Epithelial cell of proximal tubule (primary cell): ENCODE results near the gene RAB43. TPM values are rescaled to one million over a fixed set of nuclear protein-coding genes. Genes with fewer than 3 reads are reported as not detected.
A peak's percentile ranks its signal among the peaks of the same experiment; 100 is the strongest.

Source experiments
- DNase-seq: peaks from one replicate; pipeline ENCODE4 v3.0.0-alpha.2; 2011; ENCODE audit warnings: low read depth
- H3K4me3 ChIP-seq: 2 replicates; pipeline ENCODE4 v1.5.1; 2011; ENCODE audit warnings: low read depth, mild to moderate bottlenecking, low read length
- total RNA-seq: library from RNA; depleted of rRNA; stranded (reverse); fragments of >200 nt; gene quantifications from 2 replicates; pipeline ENCODE4 v1.2.3, GENCODE V29; 2015
- TF ChIP-seq, protein P1 (sequence below): conservative IDR thresholded peaks from 2 replicates; pipeline ENCODE4 v1.5.1; 2012; ENCODE audit warnings: low read depth, mild to moderate bottlenecking, low read length

The RAB43 gene
- total RNA-seq, 1 donor from 2014 or later: 14.5 TPM

DNA sequence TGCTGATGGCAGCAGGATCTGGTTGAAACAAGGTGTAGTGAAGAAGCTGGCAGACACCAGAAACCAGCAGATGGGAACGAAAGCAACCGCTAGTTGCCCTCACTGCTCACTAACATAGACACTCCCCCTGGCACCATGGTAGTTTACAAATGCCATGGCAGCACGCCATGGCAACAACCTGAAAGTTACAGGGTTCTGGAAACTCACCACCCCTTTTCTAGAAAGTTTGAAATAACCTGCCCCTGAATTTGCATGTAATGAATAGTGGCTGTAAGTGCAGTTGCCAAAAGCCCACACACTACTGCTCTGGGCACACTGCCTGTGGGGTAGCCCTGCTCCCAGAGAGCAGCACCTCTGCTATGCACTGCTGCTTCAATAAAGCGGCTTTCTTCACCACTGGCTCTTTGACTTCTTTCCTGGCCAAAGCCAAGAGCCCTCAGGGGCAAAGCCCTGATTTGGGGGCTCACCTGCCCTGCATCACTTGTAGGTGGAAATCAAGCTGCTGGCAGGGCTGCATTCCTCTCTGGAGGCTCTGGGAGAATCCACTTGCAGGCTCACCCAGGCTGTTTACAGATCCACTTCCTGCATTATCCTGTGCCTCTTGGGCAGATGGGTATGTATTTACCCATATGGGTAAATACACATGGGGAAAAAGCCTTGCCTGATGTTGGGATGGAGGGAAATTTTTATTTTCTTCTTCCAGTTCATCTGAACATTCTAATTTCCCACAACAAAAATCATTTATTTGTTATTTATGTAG lies 63.0 kb downstream of the RAB43 start:
- DNase-seq: peak; percentile 25
- TF ChIP-seq, protein P1, sequence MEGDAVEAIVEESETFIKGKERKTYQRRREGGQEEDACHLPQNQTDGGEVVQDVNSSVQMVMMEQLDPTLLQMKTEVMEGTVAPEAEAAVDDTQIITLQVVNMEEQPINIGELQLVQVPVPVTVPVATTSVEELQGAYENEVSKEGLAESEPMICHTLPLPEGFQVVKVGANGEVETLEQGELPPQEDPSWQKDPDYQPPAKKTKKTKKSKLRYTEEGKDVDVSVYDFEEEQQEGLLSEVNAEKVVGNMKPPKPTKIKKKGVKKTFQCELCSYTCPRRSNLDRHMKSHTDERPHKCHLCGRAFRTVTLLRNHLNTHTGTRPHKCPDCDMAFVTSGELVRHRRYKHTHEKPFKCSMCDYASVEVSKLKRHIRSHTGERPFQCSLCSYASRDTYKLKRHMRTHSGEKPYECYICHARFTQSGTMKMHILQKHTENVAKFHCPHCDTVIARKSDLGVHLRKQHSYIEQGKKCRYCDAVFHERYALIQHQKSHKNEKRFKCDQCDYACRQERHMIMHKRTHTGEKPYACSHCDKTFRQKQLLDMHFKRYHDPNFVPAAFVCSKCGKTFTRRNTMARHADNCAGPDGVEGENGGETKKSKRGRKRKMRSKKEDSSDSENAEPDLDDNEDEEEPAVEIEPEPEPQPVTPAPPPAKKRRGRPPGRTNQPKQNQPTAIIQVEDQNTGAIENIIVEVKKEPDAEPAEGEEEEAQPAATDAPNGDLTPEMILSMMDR: peak; percentile 4
- H3K4me3 ChIP-seq: no peak overlapping the region

DNA sequence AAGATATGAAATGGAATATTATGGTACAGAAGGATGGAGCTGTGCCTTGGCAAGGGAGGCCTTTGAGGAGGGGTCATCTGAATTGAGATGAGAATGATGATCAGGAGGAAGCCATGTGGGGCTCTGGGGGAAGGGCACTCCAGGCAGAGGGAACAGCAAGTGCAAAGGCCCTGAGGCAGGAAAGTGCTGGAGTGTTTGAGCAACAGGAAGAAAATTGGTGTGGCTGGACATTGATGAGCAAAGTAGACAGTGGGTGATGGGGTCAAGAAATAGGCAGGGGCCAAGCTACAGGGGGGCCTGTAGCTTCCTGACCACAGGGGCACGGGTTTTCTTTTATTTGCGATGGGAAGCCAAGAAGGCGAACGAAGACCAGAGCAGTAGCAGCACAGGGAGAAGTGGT lies 64.4 kb downstream of the RAB43 start:
- no peak overlapping the region for H3K4me3 ChIP-seq
- DNase-seq: no peak
- TF ChIP-seq, protein P1: no peak

DNA sequence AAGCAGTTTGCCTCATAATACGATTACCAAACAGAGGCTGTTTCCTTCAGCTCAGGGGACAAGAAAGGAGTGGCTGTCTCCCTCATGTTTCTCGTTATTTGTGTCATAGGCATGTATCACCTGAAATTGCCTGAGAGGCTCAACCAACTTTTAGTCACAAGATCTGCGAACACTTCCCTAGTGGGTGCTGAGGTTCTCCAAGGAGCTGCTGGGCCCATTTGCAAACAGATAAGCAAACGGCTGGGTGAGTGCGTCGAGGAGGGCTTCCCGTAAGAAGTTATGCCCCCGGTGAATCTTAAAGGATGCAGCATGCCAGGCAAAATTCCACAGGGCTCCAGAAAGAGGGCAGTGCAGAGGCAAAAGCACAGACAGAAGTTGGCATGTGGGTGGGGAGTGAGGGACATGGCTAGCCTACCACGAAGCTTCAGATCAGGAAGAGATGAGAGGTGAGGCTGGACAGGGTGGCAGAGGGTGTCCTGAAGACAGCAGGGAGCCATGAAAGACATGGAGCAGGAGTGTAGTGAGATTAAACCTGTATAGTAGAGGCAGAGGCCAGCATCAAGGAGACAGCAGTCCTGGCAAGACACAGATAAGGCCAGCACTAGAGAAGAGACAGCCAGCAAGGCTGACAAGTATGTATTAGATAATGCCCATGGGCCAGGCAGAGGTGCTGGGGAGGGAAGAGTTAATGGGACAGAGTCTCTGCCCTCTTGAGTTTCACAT lies 65.0 kb downstream of the RAB43 start:
- DNase-seq: no peak
- H3K4me3 ChIP-seq: no peak overlapping the region
- TF ChIP-seq, protein P1: no peak

DNA sequence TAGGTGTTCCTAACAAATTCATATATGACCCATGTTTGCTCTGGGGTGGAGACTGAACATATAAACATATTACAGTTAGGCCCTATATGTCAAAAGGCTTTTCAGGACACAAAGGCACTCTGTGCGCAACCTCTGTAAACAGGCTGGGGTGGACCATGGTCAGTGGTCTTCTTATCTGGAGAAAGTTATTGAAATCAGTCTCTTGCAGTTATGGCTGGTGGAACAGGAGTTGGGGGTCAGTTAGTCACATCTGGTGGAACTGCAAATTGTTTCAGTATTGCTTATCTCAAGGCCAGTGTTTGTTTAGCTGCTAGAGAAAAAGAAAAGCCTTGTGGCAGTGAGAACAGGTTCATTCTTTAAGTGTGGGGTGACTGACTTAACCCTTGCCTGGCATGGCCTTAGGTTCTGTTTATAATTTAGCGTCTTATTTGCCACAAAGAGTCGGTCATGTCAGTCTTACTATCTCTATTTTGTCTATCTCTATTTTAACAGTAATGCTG lies 66.9 kb downstream of the RAB43 start:
- DNase-seq: no peak
- no peak overlapping the region for H3K4me3 ChIP-seq
- TF ChIP-seq, protein P1: no peak

DNA sequence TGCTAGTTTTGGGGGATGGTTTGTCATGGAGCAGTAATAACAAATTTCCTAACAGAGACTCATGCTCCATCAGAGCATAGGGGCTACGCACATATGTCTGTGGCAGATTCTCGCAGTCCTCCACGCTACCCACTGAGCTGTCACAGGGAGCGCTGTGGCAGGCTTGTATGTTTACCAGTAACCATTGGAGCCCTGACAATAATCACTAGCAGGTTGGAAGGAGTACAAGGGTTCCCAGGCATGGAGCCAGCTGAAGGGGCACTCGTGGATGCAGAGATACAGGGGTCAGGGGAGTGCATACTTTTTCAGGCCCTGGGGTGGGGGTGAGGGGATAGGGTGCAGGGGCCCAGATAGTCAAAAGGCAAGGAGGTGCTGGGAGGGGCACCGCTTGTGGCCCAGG lies 68.9 kb downstream of the RAB43 start:
- no peak for DNase-seq
- no peak overlapping the region for H3K4me3 ChIP-seq
- TF ChIP-seq, protein P1: no peak

DNA sequence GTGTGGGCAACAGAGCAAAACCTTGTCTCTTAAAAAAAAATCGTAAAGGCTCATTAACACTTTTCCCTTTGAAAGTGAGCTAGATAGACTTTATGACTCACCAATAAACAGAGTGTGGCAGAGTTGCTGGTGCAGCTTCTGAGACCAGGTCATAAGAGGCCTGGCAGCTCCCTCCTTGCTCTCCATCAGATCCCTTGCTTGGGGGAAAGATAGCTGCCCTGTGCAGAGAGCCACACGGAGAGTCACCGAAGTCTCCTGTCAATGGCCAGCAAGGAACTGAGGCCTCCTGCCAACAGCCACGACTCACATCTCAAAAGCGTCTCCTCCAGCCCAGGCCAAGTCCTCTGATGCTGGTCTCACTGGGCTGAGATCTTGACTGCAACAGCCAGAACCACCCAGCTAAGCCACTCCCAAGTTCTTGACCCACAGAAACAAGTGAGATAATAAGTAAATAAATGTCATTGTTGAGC lies 69.7 kb downstream of the RAB43 start:
- peak; percentile 83 for DNase-seq
- H3K4me3 ChIP-seq: no peak overlapping the region
- TF ChIP-seq, protein P1: no peak
